Measurements from ENCODE around the gene ERN1.
A peak's percentile ranks its signal among the peaks of the same experiment; 100 is the strongest.
"Not testable (repeated sequence)": the region's sequence is repeated elsewhere in the genome, so short reads cannot be mapped to it uniquely, and the experiment has no call there.

ERN1 gene

GRCh38 chr17:64025732-64026294, 104.1 kb downstream of the ERN1 start:
- H3K36me3 ChIP-seq (ENCODE audit: control insufficient read depth, insufficient read depth, low read length), result no peaks in the 10 kb centered on the region
- H3K4me1 ChIP-seq (ENCODE audit: control insufficient read depth, insufficient read depth, low read length), result no peaks in the 10 kb centered on the region
- H3K4me3 ChIP-seq (ENCODE audit: low read length), result peak overlapping the region; percentile 2
- H3K27ac ChIP-seq (ENCODE audit: low read depth, low read length), result no peak overlapping the region
- no peak overlapping the region for H3K9ac ChIP-seq (ENCODE audit: low read length)
- no peaks in the 10 kb centered on the region for H3K27me3 ChIP-seq (ENCODE audit: control insufficient read depth, insufficient read depth, low read length)

- H3K4me1 ChIP-seq (ENCODE audit: control insufficient read depth, insufficient read depth, low read length), result no peaks in the 10 kb centered on the region
- no peak overlapping the region for H3K4me3 ChIP-seq (ENCODE audit: low read length)
- H3K36me3 ChIP-seq (ENCODE audit: control insufficient read depth, insufficient read depth, low read length), result no peaks in the 10 kb centered on the region
- H3K9ac ChIP-seq (ENCODE audit: low read length), result no peak overlapping the region
- no peak overlapping the region for H3K27ac ChIP-seq (ENCODE audit: low read depth, low read length)
- no peaks in the 10 kb centered on the region for H3K27me3 ChIP-seq (ENCODE audit: control insufficient read depth, insufficient read depth, low read length)
Observed at GRCh38 chr17:64024781-64025731, 104.9 kb downstream of the ERN1 start.

DNA sequence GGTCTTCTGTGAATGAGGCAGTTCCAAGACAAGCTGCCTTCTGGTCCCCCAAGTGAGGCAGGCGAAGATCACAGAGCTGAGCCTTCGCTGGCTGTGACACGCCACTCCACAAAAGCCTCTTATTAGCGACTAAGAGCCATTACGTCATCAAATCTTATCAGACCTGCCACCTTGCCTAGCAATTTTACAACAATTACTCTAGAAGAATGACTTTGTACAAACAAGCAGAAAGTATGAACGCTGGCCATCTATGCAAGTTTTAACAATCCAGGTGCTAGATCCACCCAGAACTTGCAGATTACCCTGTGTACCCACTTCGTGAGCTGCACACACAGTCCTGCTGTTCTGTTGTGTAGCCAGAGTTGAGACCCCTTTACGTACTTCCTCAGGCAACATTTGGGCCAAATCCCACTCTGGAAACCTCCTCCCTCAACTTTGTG, 105.7 kb downstream of the ERN1 start:
- no peaks in the 10 kb centered on the region for H3K36me3 ChIP-seq (ENCODE audit: control insufficient read depth, insufficient read depth, low read length)
- H3K27me3 ChIP-seq (ENCODE audit: control insufficient read depth, insufficient read depth, low read length), result no peaks in the 10 kb centered on the region
- no peaks in the 10 kb centered on the region for H3K4me1 ChIP-seq (ENCODE audit: control insufficient read depth, insufficient read depth, low read length)
- H3K27ac ChIP-seq (ENCODE audit: low read depth, low read length), result no peak overlapping the region
- no peak overlapping the region for H3K9ac ChIP-seq (ENCODE audit: low read length)
- no peak overlapping the region for H3K4me3 ChIP-seq (ENCODE audit: low read length)

DNA sequence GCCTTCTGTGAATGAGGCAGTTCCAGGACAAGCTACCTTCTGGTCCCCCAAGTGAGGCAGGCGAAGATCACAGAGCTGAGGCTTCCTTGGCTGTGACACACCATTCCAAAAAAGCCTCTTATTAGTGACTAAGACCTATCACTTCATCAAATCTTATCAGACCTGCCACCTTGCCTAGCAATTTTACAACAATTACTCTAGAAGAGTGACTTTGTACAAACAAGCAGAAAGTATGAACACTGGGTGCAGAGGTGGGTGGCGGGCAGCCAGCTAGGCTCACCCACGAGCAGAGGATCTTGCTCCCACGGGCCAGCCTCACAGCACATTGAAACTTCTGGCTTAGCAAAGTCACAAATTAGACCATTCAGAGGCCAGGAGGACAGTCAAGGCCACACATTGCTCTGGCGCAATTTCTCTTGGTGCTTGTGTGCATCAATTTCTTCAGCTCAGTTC, 107.3 kb downstream of the ERN1 start:
- Histone ChIP-seq H3K9ac (ENCODE audit: low read length) (no peak overlapping the region), H3K27ac (ENCODE audit: low read depth, low read length) (no peak overlapping the region), H3K27me3 (ENCODE audit: control insufficient read depth, insufficient read depth, low read length) (no peaks in the 10 kb centered on the region), H3K4me1 (ENCODE audit: control insufficient read depth, insufficient read depth, low read length) (no peaks in the 10 kb centered on the region), H3K4me3 (ENCODE audit: low read length) (no peak overlapping the region), H3K36me3 (ENCODE audit: control insufficient read depth, insufficient read depth, low read length) (no peaks in the 10 kb centered on the region)

DNA sequence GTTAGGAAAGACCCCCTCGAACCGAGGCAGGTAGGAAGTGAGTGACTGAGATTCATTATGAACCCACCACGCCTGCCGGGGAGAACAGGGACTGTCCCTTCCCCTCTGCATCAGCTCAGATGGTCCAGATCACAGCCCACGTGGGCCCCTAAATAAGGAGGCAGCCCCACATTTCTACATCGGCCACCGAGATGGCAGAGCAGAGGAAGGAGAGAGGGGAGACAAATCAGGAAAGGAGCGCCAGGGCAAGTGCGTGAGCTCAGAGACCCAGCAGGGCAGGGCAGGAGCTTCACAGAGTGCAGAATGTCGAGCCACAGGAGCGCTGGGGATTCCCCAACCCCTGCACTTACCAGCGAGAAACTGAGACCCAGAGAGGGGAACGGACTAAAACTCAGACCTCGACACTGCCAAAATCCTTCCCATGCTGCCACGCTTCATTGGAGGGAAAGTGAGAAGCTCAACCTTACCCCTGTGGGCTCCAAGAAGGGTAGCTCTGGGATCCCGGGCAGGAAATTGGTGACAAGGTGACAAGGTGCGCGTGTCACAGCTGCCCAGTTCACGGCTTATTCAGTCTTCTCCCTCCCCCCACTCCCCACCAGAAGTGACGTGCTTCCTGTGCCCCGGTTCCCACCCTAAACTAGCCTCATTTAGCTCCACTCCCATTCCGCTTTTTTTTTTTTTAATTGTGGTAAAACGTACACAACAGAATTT, 109.7 kb downstream of the ERN1 start, which contains the start of gene ICAM2:
Gene ICAM2, minus strand, starts transcription at position 578 of the 711 bp plus-strand sequence. CDS start 13,942 bp downstream, outside the sequence.
- H3K27ac ChIP-seq (ENCODE audit: low read depth, low read length), result peak within 1 kb of the TSS; percentile 14
- H3K27me3 ChIP-seq (ENCODE audit: control insufficient read depth, insufficient read depth, low read length), result no peaks in the 10 kb centered on the region
- no peaks in the 10 kb centered on the region for H3K36me3 ChIP-seq (ENCODE audit: control insufficient read depth, insufficient read depth, low read length)
- H3K4me1 ChIP-seq (ENCODE audit: control insufficient read depth, insufficient read depth, low read length), result no peaks in the 10 kb centered on the region
- peak within 1 kb of the TSS; percentile 73 for H3K4me3 ChIP-seq (ENCODE audit: low read length)
- peak within 1 kb of the TSS; percentile 54 for H3K9ac ChIP-seq (ENCODE audit: low read length)

DNA sequence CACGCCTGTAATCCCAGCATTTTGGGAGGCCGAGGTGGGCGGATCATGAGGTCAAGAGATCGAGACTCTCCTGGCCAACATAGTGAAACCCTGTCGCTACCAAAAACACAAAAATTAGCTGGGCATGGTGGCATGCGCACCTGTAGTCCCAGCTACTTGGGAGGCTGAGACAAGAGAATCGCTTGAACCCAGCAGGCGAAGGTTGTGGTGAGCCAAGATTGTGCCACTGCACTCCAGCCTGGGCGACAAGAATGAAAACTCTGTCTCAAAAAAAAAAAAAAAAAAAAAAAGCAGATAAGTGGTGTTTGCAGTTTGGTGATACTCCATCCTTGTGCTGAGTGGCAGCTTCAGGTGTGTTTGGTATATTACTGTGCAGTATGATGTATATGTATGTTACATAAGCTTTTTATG, 110.4 kb downstream of the ERN1 start:
- not testable (repeated sequence) for H3K4me1 ChIP-seq (ENCODE audit: control insufficient read depth, insufficient read depth, low read length); H3K36me3 ChIP-seq (ENCODE audit: control insufficient read depth, insufficient read depth, low read length); H3K27me3 ChIP-seq (ENCODE audit: control insufficient read depth, insufficient read depth, low read length); H3K27ac ChIP-seq (ENCODE audit: low read depth, low read length); H3K9ac ChIP-seq (ENCODE audit: low read length)
- H3K4me3 ChIP-seq (ENCODE audit: low read length), result peak overlapping the region; percentile 73

- no peak overlapping the region for H3K9ac ChIP-seq (ENCODE audit: low read length)
- H3K27ac ChIP-seq (ENCODE audit: low read depth, low read length), result no peak overlapping the region
Observed at GRCh38 chr17:64017381-64017980, 112.5 kb downstream of the ERN1 start.

GRCh38 chr17:64016974-64017373, 113.0 kb downstream of the ERN1 start:
- Histone ChIP-seq H3K36me3 (ENCODE audit: control insufficient read depth, insufficient read depth, low read length) (no peaks in the 10 kb centered on the region), H3K4me3 (ENCODE audit: low read length) (no peak overlapping the region), H3K27me3 (ENCODE audit: control insufficient read depth, insufficient read depth, low read length) (no peaks in the 10 kb centered on the region), H3K27ac (ENCODE audit: low read depth, low read length) (no peak overlapping the region), H3K4me1 (ENCODE audit: control insufficient read depth, insufficient read depth, low read length) (no peaks in the 10 kb centered on the region), H3K9ac (ENCODE audit: low read length) (no peak overlapping the region)

More at GRCh38 chr17:64017381-64017980, 112.5 kb downstream of the ERN1 start:
- H3K27me3 ChIP-seq (ENCODE audit: control insufficient read depth, insufficient read depth, low read length), result no peaks in the 10 kb centered on the region
- H3K4me1 ChIP-seq (ENCODE audit: control insufficient read depth, insufficient read depth, low read length), result no peaks in the 10 kb centered on the region
- H3K4me3 ChIP-seq (ENCODE audit: low read length), result no peak overlapping the region
- H3K36me3 ChIP-seq (ENCODE audit: control insufficient read depth, insufficient read depth, low read length), result no peaks in the 10 kb centered on the region

- H3K9ac ChIP-seq (ENCODE audit: low read length), result no peak overlapping the region
- no peaks in the 10 kb centered on the region for H3K27me3 ChIP-seq (ENCODE audit: control insufficient read depth, insufficient read depth, low read length)
- no peaks in the 10 kb centered on the region for H3K4me1 ChIP-seq (ENCODE audit: control insufficient read depth, insufficient read depth, low read length)
- no peaks in the 10 kb centered on the region for H3K36me3 ChIP-seq (ENCODE audit: control insufficient read depth, insufficient read depth, low read length)
- H3K4me3 ChIP-seq (ENCODE audit: low read length), result no peak overlapping the region
- no peak overlapping the region for H3K27ac ChIP-seq (ENCODE audit: low read depth, low read length)
Observed at GRCh38 chr17:64016231-64016784, 113.6 kb downstream of the ERN1 start.

DNA sequence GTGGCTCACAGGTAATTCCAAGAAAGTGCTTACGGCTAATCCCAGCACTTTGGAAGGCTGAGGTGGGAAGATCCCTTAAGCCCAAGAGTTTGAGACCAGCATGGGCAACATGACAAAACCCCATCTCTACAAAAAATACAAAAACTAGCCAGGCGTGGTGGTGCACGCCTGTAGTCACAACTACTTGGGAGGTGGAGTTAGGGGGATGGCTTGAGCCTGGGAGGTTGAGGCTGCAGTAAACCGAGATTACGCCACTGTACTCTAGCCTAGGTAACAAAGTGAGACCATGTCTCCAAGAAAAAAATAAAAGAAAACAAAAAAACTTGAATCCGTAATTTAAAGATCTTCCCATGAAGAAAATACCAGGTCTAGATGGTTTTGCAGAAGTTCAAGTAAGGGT, 114.5 kb downstream of the ERN1 start:
- H3K4me1 ChIP-seq (ENCODE audit: control insufficient read depth, insufficient read depth, low read length), result no peaks in the 10 kb centered on the region
- no peaks in the 10 kb centered on the region for H3K27me3 ChIP-seq (ENCODE audit: control insufficient read depth, insufficient read depth, low read length)
- H3K27ac ChIP-seq (ENCODE audit: low read depth, low read length), result no peak overlapping the region
- no peaks in the 10 kb centered on the region for H3K36me3 ChIP-seq (ENCODE audit: control insufficient read depth, insufficient read depth, low read length)
- no peak overlapping the region for H3K4me3 ChIP-seq (ENCODE audit: low read length)
- H3K9ac ChIP-seq (ENCODE audit: low read length), result no peak overlapping the region

GRCh38 chr17:64009571-64010402, 120.2 kb downstream of the ERN1 start:
- Histone ChIP-seq H3K27ac (ENCODE audit: low read depth, low read length) (no peak overlapping the region), H3K9ac (ENCODE audit: low read length) (no peak overlapping the region), H3K36me3 (ENCODE audit: control insufficient read depth, insufficient read depth, low read length) (no peaks in the 10 kb centered on the region), H3K27me3 (ENCODE audit: control insufficient read depth, insufficient read depth, low read length) (no peaks in the 10 kb centered on the region), H3K4me3 (ENCODE audit: low read length) (no peak overlapping the region), H3K4me1 (ENCODE audit: control insufficient read depth, insufficient read depth, low read length) (no peaks in the 10 kb centered on the region)

Measured in rectal smooth muscle tissue (tissue), 1 donor.